Measurements from ENCODE around the gene MIDN. TPM values are rescaled to one million over a fixed set of nuclear protein-coding genes. Genes with fewer than 3 reads are reported as not detected.

The MIDN gene
- total and polyA plus RNA-seq, 2 donors (not counting 3 experiments of a cell fraction or from before 2014, with no cell fraction given), result 20.0 to 85.9 TPM

DNA sequence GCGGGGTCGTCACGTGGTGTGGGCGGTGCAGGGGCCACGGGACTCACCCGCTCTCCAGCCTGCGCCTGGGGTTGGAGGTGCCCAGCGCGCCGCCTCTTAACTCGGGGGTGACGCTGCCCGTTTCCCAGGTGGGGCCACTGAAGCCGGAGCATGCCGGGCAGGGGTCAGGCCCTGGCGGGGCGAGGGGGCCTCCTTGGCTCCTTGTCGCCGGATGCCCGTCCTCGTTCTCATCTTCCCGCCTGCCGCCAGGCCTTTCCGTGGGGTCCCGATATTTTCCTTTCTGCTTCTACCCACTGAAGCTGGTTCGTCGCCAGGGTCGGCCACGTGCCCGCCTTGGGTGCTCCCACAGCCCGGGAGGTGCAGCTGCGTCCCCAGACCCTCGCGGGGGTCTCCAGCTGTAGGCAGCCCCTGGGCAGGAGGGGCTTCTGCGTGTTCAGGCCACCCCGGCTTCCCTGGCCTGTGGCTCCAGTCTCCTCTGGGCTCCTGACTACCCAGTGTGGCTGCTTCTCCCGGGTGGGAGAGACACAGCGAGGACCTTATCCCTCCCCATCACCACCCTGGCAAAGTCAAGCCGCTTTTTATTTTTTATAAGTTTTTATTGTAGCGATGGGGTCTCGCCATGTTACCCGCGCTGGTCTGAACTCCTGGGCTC, 27.7 kb downstream of the MIDN start:
- Histone ChIP-seq H4K20me1 (replicated peaks; ENCODE audit: control insufficient read depth, extremely low read depth, insufficient read depth, low read length) (no peaks in the 10 kb centered on the region), H3K9me1 (replicated peaks; ENCODE audit: control insufficient read depth, extremely low read depth, insufficient read depth, low read length) (no peaks in the 10 kb centered on the region), H3K79me2 (ENCODE audit: control insufficient read depth, insufficient read depth, low read length) (peaks cover 32% of the 10 kb centered on the region)

More for the DNA sequence above, 27.7 kb downstream of the MIDN start:
- BruUV-seq (replicated peaks), result TSS peak; percentile 1
- Histone ChIP-seq H3K4me3 (replicated peaks in 1 of 3; ENCODE audit: insufficient read depth in 1 of 3, low read depth in 1 of 3, low read length in 3 of 3) (peak overlapping the region; percentile 9 to 78 (median 53)), H3K27me3 (ENCODE audit: control insufficient read depth in 2 of 2, insufficient read depth in 2 of 2, low read length in 2 of 2) (no peaks in the 10 kb centered on the region), H3K36me3 (ENCODE audit: control insufficient read depth in 2 of 2, extremely low read depth in 1 of 2, insufficient read depth in 2 of 2, low read length in 2 of 2) (peaks cover 21 to 36% of the 10 kb centered on the region in 2 experiments), H3K4me1 (ENCODE audit: control insufficient read depth, extremely low read depth, insufficient read depth, low read length) (peaks cover 22% of the 10 kb centered on the region), H3K27ac (ENCODE audit: insufficient read depth, low read depth, low read length) (peak overlapping the region; percentile 62), H3K4me2 (ENCODE audit: insufficient read depth, low read length) (peak overlapping the region; percentile 74), H3K9me3 (replicated peaks; ENCODE audit: control insufficient read depth, insufficient read depth, low read length) (no peaks in the 10 kb centered on the region), H2AFZ (ENCODE audit: low read depth, low read length) (peak overlapping the region; percentile 72), H3K9ac (replicated peaks; ENCODE audit: extremely low read depth, insufficient read depth, low read length) (peak overlapping the region; percentile 70)
- TF ChIP-seq EZH2 (IDR thresholded peaks at IDR 0.05; ENCODE audit: borderline replicate concordance, low read depth, low read length, severe bottlenecking) (no peak), GATA2 (IDR thresholded peaks at IDR 0.05; ENCODE audit: insufficient read depth, insufficient read length, low read depth, low read length) (no peak), JUN (IDR thresholded peaks at IDR 0.05; ENCODE audit: borderline replicate concordance, insufficient read depth, insufficient read length, low read depth) (no peak), POLR2AphosphoS5 (IDR thresholded peaks at IDR 0.05; ENCODE audit: insufficient read depth, low read depth, low read length) (no peak), MYC (IDR thresholded peaks at IDR 0.05; ENCODE audit: low read depth, low read length) (no peak), FOS (IDR thresholded peaks at IDR 0.05; ENCODE audit: borderline replicate concordance, insufficient read depth, low read length) (no peak), POLR2A (IDR thresholded peaks at IDR 0.05; ENCODE audit: low read depth, low read length) (no peak)
- TF ChIP-seq, protein P1, sequence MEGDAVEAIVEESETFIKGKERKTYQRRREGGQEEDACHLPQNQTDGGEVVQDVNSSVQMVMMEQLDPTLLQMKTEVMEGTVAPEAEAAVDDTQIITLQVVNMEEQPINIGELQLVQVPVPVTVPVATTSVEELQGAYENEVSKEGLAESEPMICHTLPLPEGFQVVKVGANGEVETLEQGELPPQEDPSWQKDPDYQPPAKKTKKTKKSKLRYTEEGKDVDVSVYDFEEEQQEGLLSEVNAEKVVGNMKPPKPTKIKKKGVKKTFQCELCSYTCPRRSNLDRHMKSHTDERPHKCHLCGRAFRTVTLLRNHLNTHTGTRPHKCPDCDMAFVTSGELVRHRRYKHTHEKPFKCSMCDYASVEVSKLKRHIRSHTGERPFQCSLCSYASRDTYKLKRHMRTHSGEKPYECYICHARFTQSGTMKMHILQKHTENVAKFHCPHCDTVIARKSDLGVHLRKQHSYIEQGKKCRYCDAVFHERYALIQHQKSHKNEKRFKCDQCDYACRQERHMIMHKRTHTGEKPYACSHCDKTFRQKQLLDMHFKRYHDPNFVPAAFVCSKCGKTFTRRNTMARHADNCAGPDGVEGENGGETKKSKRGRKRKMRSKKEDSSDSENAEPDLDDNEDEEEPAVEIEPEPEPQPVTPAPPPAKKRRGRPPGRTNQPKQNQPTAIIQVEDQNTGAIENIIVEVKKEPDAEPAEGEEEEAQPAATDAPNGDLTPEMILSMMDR (IDR thresholded peaks at IDR 0.05; ENCODE audit: extremely low read depth in 1 of 2, insufficient read depth in 1 of 2, low read depth in 1 of 2, low read length in 2 of 2), result no peak
- TF ChIP-seq, protein P2, sequence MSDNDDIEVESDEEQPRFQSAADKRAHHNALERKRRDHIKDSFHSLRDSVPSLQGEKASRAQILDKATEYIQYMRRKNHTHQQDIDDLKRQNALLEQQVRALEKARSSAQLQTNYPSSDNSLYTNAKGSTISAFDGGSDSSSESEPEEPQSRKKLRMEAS (IDR thresholded peaks at IDR 0.05; ENCODE audit: insufficient read depth, insufficient read length), result no peak
- intact Hi-C loops (cut with micrococcal nuclease) (no loop called here), dilution Hi-C loops (cut with MboI; ENCODE audit: extremely low pct_ligation_motif_present, low sequenced_read_pairs) (no loop called here)
- CTCF ChIA-PET, result interaction anchor here (1.0 to 1.7 kb wide), 3 partner anchors 10 to 167 kb away, joined by 3 to 18 read pairs (median 9); no protein-coding TSS in a partner anchor
- no peak for DNase-seq (ENCODE audit: low read depth, low spot score)
- no peak for FAIRE-seq
- POLR2A ChIA-PET, result no interaction called here

Measured in endothelial cell of umbilical vein (primary cell).